Progenitor cell of endocrine pancreas (in vitro differentiated cells): ENCODE data around the gene PHKA1. TPM values are rescaled to one million over a fixed set of nuclear protein-coding genes. Genes with fewer than 3 reads are reported as not detected.

Source experiments
- DNase-seq: peaks from one replicate; pipeline ENCODE4 v3.0.0; 2021; ENCODE audit warnings: low spot score; ENCODE audit not compliant: unreplicated experiment
- H3K27ac Mint-ChIP-seq: 2 replicates; pipeline ENCODE4 v1.8.0; 2021; ENCODE audit warnings: mild to moderate bottlenecking, moderate library complexity, mixed read lengths
- H3K27me3 Mint-ChIP-seq: 2 replicates; pipeline ENCODE4 v1.8.0; 2021; ENCODE audit warnings: mixed read lengths
- H3K36me3 Mint-ChIP-seq: 2 replicates; pipeline ENCODE4 v1.8.0; 2022; ENCODE audit warnings: mixed read lengths; ENCODE audit not compliant: insufficient read depth
- H3K4me1 Mint-ChIP-seq: 2 replicates; pipeline ENCODE4 v1.8.0; 2021; ENCODE audit warnings: low read depth, mixed read lengths
- H3K4me3 Mint-ChIP-seq: 2 replicates; pipeline ENCODE4 v1.8.0; 2021; ENCODE audit warnings: low read depth, mild to moderate bottlenecking, moderate library complexity, mixed read lengths
- H3K9me3 Mint-ChIP-seq: 2 replicates; pipeline ENCODE4 v1.8.0; 2021; ENCODE audit warnings: low read depth, mixed read lengths
- CTCF ChIP-seq: fragments of 200-600 bp; sonication (generic); IDR thresholded peaks from one replicate; pipeline ENCODE4 v1.5.0; 2021; ENCODE audit warnings: antibody characterized with exemption, mild to moderate bottlenecking; ENCODE audit not compliant: unreplicated experiment
- total RNA-seq: library from RNA; stranded (reverse); gene quantifications from 2 replicates; pipeline ENCODE4 v1.2.1, GENCODE V29; 2021

PHKA1 gene
- total RNA-seq, 1 donor from 2014 or later: 11.8 TPM

- H3K27ac Mint-ChIP-seq: no peak overlapping the region
- peaks cover 15% of the 10 kb centered on the region for H3K9me3 Mint-ChIP-seq
- no peak for DNase-seq
- TF ChIP-seq CTCF: no peak
- no peaks in the 10 kb centered on the region for H3K27me3 Mint-ChIP-seq
- H3K36me3 Mint-ChIP-seq: peaks cover 1% of the 10 kb centered on the region
- H3K4me3 Mint-ChIP-seq: no peak overlapping the region
- H3K4me1 Mint-ChIP-seq: no peaks in the 10 kb centered on the region
These were observed 72.5 kb downstream of the PHKA1 start for GRCh38 chrX:72641611-72642010.

GRCh38 chrX:72635930-72636329, 78.2 kb downstream of the PHKA1 start:
- DNase-seq: no peak
- no peak overlapping the region for H3K27ac Mint-ChIP-seq
- no peak for TF ChIP-seq CTCF
- H3K9me3 Mint-ChIP-seq: peaks cover 17% of the 10 kb centered on the region
- H3K27me3 Mint-ChIP-seq: no peaks in the 10 kb centered on the region
- no peaks in the 10 kb centered on the region for H3K4me1 Mint-ChIP-seq
- no peak overlapping the region for H3K4me3 Mint-ChIP-seq
- H3K36me3 Mint-ChIP-seq: no peaks in the 10 kb centered on the region

GRCh38 chrX:72634331-72634730, 79.8 kb downstream of the PHKA1 start:
- TF ChIP-seq CTCF: no peak
- Mint-ChIP-seq H3K27ac (no peak overlapping the region), H3K9me3 (peaks cover 20% of the 10 kb centered on the region), H3K4me3 (no peak overlapping the region), H3K27me3 (no peaks in the 10 kb centered on the region), H3K36me3 (peaks cover 1% of the 10 kb centered on the region), H3K4me1 (no peaks in the 10 kb centered on the region)
- no peak for DNase-seq

- H3K27me3 Mint-ChIP-seq: no peaks in the 10 kb centered on the region
- H3K4me1 Mint-ChIP-seq: no peaks in the 10 kb centered on the region
- no peak overlapping the region for H3K27ac Mint-ChIP-seq
- peaks cover 20% of the 10 kb centered on the region for H3K9me3 Mint-ChIP-seq
- DNase-seq: no peak
- no peak for TF ChIP-seq CTCF
- no peak overlapping the region for H3K4me3 Mint-ChIP-seq
- H3K36me3 Mint-ChIP-seq: peaks cover 1% of the 10 kb centered on the region
These were observed 83.9 kb downstream of the PHKA1 start for GRCh38 chrX:72630185-72630584.

GRCh38 chrX:72624194-72624593, 89.9 kb downstream of the PHKA1 start:
- peaks cover 7% of the 10 kb centered on the region for H3K36me3 Mint-ChIP-seq
- no peaks in the 10 kb centered on the region for H3K4me1 Mint-ChIP-seq
- H3K27ac Mint-ChIP-seq: peak overlapping the region; percentile 13

More at GRCh38 chrX:72624194-72624593, 89.9 kb downstream of the PHKA1 start:
- DNase-seq: no peak
- Mint-ChIP-seq H3K9me3 (peaks cover 16% of the 10 kb centered on the region), H3K27me3 (no peaks in the 10 kb centered on the region), H3K4me3 (no peak overlapping the region)
- no peak for TF ChIP-seq CTCF
